HepG2 (cell line): ENCODE results near the gene FGA. TPM values are rescaled to one million over a fixed set of nuclear protein-coding genes. Genes with fewer than 3 reads are reported as not detected.

Source experiments
- EED ChIP-seq: sonication (generic); formaldehyde crosslinking; IDR thresholded peaks from 2 replicates; pipeline ENCODE4 v1.5.0; 2020; ENCODE audit warnings: mild to moderate bottlenecking, missing genetic modification reagents
- ELF1 ChIP-seq: sonication (generic); formaldehyde crosslinking; IDR thresholded peaks from 2 replicates; pipeline ENCODE4 v1.4.0; 2020; ENCODE audit warnings: missing genetic modification reagents
- SIN3B ChIP-seq: fragments of 150-350 bp; IDR thresholded peaks from 2 replicates; pipeline ENCODE4 v1.6.1; 2014; ENCODE audit warnings: low read length
- TERF1 ChIP-seq: sonication (generic); formaldehyde crosslinking; IDR thresholded peaks from 2 replicates; pipeline ENCODE4 v1.8.0; 2022; ENCODE audit warnings: mild to moderate bottlenecking, missing genetic modification reagents, moderate library complexity
- ZNF282 ChIP-seq: fragments of 450-650 bp; IDR thresholded peaks from 2 replicates; pipeline ENCODE4 v1.6.1; 2018; ENCODE audit not compliant: partially characterized antibody
- ZNF891 ChIP-seq: sonication (generic); formaldehyde crosslinking; IDR thresholded peaks from 2 replicates; pipeline ENCODE4 v1.5.0; 2020; ENCODE audit warnings: mild to moderate bottlenecking, missing genetic modification reagents
- polyA plus RNA-seq, 8 experiments: library from polyadenylated mRNA; depleted of rRNA in 3 of 8; stranded (reverse) in 7 of 8; unstranded in 1 of 8; fragments of >200 nt; fragmentation: Illumina TruSeq in 4 of 8; extraction: Trizol in 4 of 8; gene quantifications; 2 replicates each; pipeline versions ENCODE4 v1.2.1 to v1.2.3, GENCODE V29; 2011 to 2016; ENCODE audit warnings: low read depth in 4 of 8, missing spikeins in 1 of 8, mixed read lengths in 1 of 8; ENCODE audit not compliant: insufficient read depth in 1 of 8
- total RNA-seq, 5 experiments: library from RNA; depleted of rRNA; stranded (reverse); fragments of >200 nt; fragmentation: Illumina TruSeq; extraction: Trizol; gene quantifications; 2 replicates each; pipeline ENCODE4 v1.2.3, GENCODE V29; 2016; ENCODE audit warnings: low read depth in 1 of 5
- TF ChIP-seq, protein P1 (sequence below): sonication (generic); formaldehyde crosslinking; IDR thresholded peaks from 2 replicates; pipeline ENCODE4 v1.4.0; 2020; ENCODE audit warnings: missing genetic modification reagents
- TF ChIP-seq, protein P2 (sequence below): sonication (generic); formaldehyde crosslinking; IDR thresholded peaks from 2 replicates; pipeline ENCODE4 v1.8.1; 2023; ENCODE audit warnings: missing genetic modification reagents, mild to moderate bottlenecking, borderline replicate concordance
- TF ChIP-seq, protein P3 (sequence below): sonication (generic); formaldehyde crosslinking; IDR thresholded peaks from 2 replicates; pipeline ENCODE4 v1.9.0; 2022; ENCODE audit warnings: missing genetic modification reagents, mild to moderate bottlenecking, borderline replicate concordance
- TF ChIP-seq, protein P4 (sequence below): sonication (generic); formaldehyde crosslinking; IDR thresholded peaks from 2 replicates; pipeline ENCODE4 v1.4.0; 2020; ENCODE audit warnings: mild to moderate bottlenecking, missing genetic modification reagents
- TF ChIP-seq, protein P5 (sequence below): sonication (generic); formaldehyde crosslinking; IDR thresholded peaks from 2 replicates; pipeline ENCODE4 v1.5.1; 2020; ENCODE audit warnings: mild to moderate bottlenecking, missing genetic modification reagents, moderate library complexity
- TF ChIP-seq, protein P6 (sequence below): IDR thresholded peaks from 2 replicates; pipeline ENCODE4 v1.6.1; 2016; ENCODE audit warnings: low read depth, missing genetic modification reagents, missing compliant biosample characterization

FGA gene
- total and polyA plus RNA-seq, 2 of the 13 experiments (the other 11 are each of a cell fraction or from before 2014, with no cell fraction given): 640 to 1,523 TPM

GRCh38 chr4:154549894-154550790 lies 40.4 kb downstream of the FGA start, which contains the start of gene PLRG1 (continued):
- TF ChIP-seq, protein P1, sequence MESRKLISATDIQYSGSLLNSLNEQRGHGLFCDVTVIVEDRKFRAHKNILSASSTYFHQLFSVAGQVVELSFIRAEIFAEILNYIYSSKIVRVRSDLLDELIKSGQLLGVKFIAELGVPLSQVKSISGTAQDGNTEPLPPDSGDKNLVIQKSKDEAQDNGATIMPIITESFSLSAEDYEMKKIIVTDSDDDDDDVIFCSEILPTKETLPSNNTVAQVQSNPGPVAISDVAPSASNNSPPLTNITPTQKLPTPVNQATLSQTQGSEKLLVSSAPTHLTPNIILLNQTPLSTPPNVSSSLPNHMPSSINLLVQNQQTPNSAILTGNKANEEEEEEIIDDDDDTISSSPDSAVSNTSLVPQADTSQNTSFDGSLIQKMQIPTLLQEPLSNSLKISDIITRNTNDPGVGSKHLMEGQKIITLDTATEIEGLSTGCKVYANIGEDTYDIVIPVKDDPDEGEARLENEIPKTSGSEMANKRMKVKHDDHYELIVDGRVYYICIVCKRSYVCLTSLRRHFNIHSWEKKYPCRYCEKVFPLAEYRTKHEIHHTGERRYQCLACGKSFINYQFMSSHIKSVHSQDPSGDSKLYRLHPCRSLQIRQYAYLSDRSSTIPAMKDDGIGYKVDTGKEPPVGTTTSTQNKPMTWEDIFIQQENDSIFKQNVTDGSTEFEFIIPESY (CRISPR knock-in tag): no peak
- TF ChIP-seq ZNF891 (CRISPR knock-in tag): 0 out of 2 replicates have a peak, but pooled peaks have one; percentile 48
- TF ChIP-seq, protein P2, sequence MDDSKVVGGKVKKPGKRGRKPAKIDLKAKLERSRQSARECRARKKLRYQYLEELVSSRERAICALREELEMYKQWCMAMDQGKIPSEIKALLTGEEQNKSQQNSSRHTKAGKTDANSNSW: no peak
- TF ChIP-seq ELF1 (CRISPR knock-in tag): peak; percentile 79
- TF ChIP-seq ZNF282: no peak
- TF ChIP-seq, protein P3, sequence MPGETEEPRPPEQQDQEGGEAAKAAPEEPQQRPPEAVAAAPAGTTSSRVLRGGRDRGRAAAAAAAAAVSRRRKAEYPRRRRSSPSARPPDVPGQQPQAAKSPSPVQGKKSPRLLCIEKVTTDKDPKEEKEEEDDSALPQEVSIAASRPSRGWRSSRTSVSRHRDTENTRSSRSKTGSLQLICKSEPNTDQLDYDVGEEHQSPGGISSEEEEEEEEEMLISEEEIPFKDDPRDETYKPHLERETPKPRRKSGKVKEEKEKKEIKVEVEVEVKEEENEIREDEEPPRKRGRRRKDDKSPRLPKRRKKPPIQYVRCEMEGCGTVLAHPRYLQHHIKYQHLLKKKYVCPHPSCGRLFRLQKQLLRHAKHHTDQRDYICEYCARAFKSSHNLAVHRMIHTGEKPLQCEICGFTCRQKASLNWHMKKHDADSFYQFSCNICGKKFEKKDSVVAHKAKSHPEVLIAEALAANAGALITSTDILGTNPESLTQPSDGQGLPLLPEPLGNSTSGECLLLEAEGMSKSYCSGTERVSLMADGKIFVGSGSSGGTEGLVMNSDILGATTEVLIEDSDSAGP (CRISPR knock-in tag): peak; percentile 47; the same call in 1 of the 2 replicates
- TF ChIP-seq, protein P4, sequence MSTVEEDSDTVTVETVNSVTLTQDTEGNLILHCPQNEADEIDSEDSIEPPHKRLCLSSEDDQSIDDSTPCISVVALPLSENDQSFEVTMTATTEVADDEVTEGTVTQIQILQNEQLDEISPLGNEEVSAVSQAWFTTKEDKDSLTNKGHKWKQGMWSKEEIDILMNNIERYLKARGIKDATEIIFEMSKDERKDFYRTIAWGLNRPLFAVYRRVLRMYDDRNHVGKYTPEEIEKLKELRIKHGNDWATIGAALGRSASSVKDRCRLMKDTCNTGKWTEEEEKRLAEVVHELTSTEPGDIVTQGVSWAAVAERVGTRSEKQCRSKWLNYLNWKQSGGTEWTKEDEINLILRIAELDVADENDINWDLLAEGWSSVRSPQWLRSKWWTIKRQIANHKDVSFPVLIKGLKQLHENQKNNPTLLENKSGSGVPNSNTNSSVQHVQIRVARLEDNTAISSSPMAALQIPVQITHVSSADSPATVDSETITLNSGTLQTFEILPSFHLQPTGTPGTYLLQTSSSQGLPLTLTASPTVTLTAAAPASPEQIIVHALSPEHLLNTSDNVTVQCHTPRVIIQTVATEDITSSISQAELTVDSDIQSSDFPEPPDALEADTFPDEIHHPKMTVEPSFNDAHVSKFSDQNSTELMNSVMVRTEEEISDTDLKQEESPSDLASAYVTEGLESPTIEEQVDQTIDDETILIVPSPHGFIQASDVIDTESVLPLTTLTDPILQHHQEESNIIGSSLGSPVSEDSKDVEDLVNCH (CRISPR knock-in tag): 0 out of 2 replicates have a peak, but pooled peaks have one; percentile 41
- TF ChIP-seq, protein P5, sequence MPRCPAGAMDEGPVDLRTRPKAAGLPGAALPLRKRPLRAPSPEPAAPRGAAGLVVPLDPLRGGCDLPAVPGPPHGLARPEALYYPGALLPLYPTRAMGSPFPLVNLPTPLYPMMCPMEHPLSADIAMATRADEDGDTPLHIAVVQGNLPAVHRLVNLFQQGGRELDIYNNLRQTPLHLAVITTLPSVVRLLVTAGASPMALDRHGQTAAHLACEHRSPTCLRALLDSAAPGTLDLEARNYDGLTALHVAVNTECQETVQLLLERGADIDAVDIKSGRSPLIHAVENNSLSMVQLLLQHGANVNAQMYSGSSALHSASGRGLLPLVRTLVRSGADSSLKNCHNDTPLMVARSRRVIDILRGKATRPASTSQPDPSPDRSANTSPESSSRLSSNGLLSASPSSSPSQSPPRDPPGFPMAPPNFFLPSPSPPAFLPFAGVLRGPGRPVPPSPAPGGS (CRISPR knock-in tag): peak; percentile 58
- TF ChIP-seq, protein P6, sequence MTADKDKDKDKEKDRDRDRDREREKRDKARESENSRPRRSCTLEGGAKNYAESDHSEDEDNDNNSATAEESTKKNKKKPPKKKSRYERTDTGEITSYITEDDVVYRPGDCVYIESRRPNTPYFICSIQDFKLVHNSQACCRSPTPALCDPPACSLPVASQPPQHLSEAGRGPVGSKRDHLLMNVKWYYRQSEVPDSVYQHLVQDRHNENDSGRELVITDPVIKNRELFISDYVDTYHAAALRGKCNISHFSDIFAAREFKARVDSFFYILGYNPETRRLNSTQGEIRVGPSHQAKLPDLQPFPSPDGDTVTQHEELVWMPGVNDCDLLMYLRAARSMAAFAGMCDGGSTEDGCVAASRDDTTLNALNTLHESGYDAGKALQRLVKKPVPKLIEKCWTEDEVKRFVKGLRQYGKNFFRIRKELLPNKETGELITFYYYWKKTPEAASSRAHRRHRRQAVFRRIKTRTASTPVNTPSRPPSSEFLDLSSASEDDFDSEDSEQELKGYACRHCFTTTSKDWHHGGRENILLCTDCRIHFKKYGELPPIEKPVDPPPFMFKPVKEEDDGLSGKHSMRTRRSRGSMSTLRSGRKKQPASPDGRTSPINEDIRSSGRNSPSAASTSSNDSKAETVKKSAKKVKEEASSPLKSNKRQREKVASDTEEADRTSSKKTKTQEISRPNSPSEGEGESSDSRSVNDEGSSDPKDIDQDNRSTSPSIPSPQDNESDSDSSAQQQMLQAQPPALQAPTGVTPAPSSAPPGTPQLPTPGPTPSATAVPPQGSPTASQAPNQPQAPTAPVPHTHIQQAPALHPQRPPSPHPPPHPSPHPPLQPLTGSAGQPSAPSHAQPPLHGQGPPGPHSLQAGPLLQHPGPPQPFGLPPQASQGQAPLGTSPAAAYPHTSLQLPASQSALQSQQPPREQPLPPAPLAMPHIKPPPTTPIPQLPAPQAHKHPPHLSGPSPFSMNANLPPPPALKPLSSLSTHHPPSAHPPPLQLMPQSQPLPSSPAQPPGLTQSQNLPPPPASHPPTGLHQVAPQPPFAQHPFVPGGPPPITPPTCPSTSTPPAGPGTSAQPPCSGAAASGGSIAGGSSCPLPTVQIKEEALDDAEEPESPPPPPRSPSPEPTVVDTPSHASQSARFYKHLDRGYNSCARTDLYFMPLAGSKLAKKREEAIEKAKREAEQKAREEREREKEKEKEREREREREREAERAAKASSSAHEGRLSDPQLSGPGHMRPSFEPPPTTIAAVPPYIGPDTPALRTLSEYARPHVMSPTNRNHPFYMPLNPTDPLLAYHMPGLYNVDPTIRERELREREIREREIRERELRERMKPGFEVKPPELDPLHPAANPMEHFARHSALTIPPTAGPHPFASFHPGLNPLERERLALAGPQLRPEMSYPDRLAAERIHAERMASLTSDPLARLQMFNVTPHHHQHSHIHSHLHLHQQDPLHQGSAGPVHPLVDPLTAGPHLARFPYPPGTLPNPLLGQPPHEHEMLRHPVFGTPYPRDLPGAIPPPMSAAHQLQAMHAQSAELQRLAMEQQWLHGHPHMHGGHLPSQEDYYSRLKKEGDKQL (CRISPR knock-in tag): no peak
- TF ChIP-seq EED (CRISPR knock-in tag): no peak
- TF ChIP-seq TERF1 (CRISPR knock-in tag): no peak
- TF ChIP-seq SIN3B: peak; percentile 38; the same call in 1 of the 2 replicates
